ENCODE measurements around the gene TGIF1. TPM values are rescaled to one million over a fixed set of nuclear protein-coding genes. Genes with fewer than 3 reads are reported as not detected.

TGIF1 gene
- total RNA-seq, 3 donors from 2014 or later: 37.1 to 67.2 (median 59.1) TPM

DNA sequence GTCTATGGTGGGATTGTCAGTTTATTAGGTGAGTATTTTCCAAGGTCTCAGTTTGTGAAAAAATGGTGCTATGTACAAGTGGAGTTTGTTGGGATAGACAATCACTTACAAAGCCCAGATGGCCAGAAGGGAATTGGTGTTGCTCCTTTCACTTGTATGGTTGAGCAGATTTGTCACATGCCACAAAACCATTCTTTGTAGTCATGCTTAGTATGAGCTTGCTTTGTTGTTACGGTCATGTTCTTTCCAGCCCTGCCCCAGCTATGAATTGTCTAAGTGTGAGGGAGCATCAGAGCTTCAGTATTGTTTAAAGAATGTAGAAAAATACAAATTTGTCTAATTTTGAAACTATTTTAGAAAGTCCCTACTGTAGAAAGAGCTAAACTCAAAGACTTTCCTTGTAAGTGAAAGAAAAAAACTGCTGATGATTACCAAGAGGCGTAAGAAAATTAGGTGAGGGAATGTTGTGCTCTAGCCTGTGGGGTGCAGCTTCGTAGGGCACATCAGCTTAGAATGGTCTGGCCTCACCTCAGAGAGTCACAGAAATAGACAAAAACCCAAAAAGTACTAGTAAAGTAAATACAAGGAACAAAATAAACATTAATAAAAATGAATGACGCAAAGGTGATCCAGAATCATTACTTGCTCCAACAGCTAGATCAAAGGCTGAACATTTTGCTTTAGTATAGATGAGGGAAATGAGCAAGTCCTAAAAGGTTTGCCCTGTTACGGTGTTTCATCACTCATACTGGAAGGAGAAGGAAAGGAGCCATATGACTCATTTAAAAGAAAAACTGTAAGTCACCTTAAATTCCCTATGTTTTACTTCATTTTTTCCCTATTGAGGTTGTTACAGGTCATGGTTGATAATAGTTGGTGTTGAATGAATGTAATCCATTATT, 9.2 kb downstream of the TGIF1 start:
- H3K4me1 ChIP-seq (ENCODE audit: low read depth): peaks cover 31% of the 10 kb centered on the region
- TF ChIP-seq, protein P1, sequence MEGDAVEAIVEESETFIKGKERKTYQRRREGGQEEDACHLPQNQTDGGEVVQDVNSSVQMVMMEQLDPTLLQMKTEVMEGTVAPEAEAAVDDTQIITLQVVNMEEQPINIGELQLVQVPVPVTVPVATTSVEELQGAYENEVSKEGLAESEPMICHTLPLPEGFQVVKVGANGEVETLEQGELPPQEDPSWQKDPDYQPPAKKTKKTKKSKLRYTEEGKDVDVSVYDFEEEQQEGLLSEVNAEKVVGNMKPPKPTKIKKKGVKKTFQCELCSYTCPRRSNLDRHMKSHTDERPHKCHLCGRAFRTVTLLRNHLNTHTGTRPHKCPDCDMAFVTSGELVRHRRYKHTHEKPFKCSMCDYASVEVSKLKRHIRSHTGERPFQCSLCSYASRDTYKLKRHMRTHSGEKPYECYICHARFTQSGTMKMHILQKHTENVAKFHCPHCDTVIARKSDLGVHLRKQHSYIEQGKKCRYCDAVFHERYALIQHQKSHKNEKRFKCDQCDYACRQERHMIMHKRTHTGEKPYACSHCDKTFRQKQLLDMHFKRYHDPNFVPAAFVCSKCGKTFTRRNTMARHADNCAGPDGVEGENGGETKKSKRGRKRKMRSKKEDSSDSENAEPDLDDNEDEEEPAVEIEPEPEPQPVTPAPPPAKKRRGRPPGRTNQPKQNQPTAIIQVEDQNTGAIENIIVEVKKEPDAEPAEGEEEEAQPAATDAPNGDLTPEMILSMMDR (IDR thresholded peaks at IDR 0.05): no peak
- H3K4me3 ChIP-seq: no peak overlapping the region
- intact Hi-C loops (cut with DNase I, micrococcal nuclease): loop anchor here in 1 of 2 donors (10.0 kb wide), 1 partner anchor 206 kb away; no protein-coding TSS in a partner anchor
- DNase-seq (no peak), ATAC-seq (no peak)
- no peaks in the 10 kb centered on the region for H3K36me3 ChIP-seq (ENCODE audit: low read depth)
- no peaks in the 10 kb centered on the region for H3K9me3 ChIP-seq

DNA sequence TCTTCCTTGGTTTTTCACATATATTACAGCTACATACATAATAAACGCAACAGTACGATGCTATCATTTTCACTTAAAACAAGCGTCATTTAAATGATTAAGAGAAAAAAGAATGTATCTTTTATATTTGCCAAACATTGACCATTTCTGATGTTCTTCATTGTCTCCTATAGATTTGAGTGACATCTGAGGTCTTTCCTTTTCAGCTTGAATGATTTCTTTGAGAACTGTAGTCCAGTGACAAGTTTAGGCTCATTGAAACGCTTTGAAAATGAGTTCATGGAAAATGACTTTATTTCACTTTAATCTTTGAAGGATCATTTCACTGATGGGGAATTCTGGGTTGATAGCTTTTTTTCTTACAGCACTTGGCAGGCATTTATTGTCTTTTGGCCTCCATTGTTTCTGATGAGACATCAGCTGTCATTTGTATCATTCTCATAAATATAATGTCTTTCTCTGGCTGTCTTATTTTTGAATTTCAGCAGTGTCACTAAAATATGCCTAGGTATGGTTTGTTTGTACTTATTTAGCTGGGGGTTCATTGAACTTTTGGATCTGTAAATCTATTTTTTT, 10.9 kb downstream of the TGIF1 start:
- Histone ChIP-seq H3K4me3 (no peak overlapping the region), H3K9me3 (no peaks in the 10 kb centered on the region), H3K4me1 (ENCODE audit: low read depth) (peaks cover 27% of the 10 kb centered on the region), H3K36me3 (ENCODE audit: low read depth) (no peaks in the 10 kb centered on the region)
- intact Hi-C loops (cut with DNase I, micrococcal nuclease): no loop called here
- ATAC-seq: no peak
- TF ChIP-seq, protein P1 (IDR thresholded peaks at IDR 0.05): no peak
- no peak for DNase-seq

DNA sequence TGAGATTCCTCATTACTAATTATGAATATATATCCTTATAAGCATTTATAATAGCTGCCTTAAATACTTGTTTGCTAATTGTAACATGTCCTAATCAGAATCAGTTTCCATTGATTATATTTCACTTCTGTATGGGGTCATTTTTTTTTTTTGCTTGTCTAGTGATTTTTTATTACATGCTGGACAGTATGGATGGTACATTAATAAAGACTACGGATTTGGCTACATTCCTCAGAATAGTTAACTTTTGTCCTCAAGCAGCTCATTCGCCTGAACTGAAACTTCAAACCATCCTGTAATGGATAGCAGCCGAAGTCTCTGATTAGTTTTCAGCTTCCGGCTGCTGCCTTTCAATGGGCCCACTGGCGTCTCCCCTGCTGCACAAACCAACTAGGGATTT, 11.7 kb downstream of the TGIF1 start:
- no peaks in the 10 kb centered on the region for H3K9me3 ChIP-seq
- H3K4me1 ChIP-seq (ENCODE audit: low read depth): peaks cover 20% of the 10 kb centered on the region
- no peak overlapping the region for H3K4me3 ChIP-seq
- ATAC-seq (no peak), DNase-seq (no peak)
- intact Hi-C loops (cut with DNase I, micrococcal nuclease): no loop called here
- TF ChIP-seq, protein P1 (IDR thresholded peaks at IDR 0.05): no peak
- H3K36me3 ChIP-seq (ENCODE audit: low read depth): no peaks in the 10 kb centered on the region

DNA sequence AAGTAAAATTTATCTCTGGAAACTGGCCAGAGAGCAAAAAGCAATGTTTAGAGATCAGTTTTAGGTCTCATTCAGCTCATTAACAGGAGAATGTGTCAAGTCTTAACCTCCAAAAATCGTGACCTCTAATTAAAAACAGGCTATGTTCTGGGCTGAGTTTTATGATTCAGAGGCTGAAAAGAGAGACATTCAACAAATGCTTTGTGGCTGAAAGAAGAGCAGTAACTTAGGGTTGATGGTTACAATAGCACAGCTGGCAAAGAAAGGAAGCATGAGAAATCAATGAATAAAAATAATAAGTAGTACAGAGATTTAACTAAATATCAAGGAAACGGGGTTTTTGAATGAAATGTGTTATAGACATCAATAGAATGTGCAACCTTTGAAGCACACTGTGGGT, 13.1 kb downstream of the TGIF1 start:
- Histone ChIP-seq H3K4me1 (ENCODE audit: low read depth) (peaks cover 12% of the 10 kb centered on the region), H3K36me3 (ENCODE audit: low read depth) (no peaks in the 10 kb centered on the region), H3K4me3 (no peak overlapping the region), H3K9me3 (no peaks in the 10 kb centered on the region)
- ATAC-seq (no peak), DNase-seq (no peak)
- intact Hi-C loops (cut with DNase I, micrococcal nuclease): no loop called here
- TF ChIP-seq, protein P1 (IDR thresholded peaks at IDR 0.05): no peak

DNA sequence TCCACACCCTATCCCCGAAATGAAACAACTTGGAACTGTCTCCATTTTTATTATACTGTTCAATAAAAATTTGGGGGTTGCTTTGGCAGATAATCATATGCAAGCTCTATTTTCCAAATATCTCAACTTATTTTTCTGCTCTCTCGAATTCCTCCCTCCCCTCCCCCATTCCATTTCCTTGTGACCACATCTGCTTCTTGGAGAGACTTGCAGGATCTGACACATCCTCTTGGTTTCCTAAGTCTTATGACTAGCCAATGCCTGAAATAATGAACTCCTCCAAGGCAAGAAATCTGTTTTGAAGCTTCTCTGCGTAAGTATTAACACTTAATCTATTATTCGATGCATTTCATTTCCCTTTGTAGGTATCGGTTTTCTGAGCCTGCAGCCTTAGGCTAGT, 16.1 kb downstream of the TGIF1 start:
- no peaks in the 10 kb centered on the region for H3K4me1 ChIP-seq (ENCODE audit: low read depth)
- ATAC-seq (no peak), DNase-seq (no peak)
- no peak overlapping the region for H3K4me3 ChIP-seq
- intact Hi-C loops (cut with DNase I, micrococcal nuclease): no loop called here
- TF ChIP-seq, protein P1 (IDR thresholded peaks at IDR 0.05): no peak
- no peaks in the 10 kb centered on the region for H3K36me3 ChIP-seq (ENCODE audit: low read depth)
- no peaks in the 10 kb centered on the region for H3K9me3 ChIP-seq

Measured in mucosa of descending colon (tissue), 3 donors.